Activated CD4-positive, alpha-beta T cell treated with anti-CD3 and anti-CD28 coated beads for 36 hours (primary cell): ENCODE measurements around the gene GSTM1. TPM values are rescaled to one million over a fixed set of nuclear protein-coding genes. Genes with fewer than 3 reads are reported as not detected.

Experiments
- ATAC-seq: fragments of 200-7000 bp; cut with Tn5 transposase; one replicate; pipeline ENCODE4 v1.10.0; 2021; ENCODE audit warnings: mild to moderate bottlenecking, moderate library complexity
- CTCF ChIA-PET: fragments of 350-600 bp; sonication (Branson Sonifier 250); formaldehyde crosslinking; loops from one replicate; lab custom pipeline; 2021; ENCODE audit warnings: antibody characterized with exemption; lab: Charles Lee
- POLR2A ChIA-PET: fragments of 350-600 bp; sonication (Branson Sonifier 250); formaldehyde crosslinking; loops from one replicate; lab custom pipeline; 2021; ENCODE audit warnings: antibody characterized with exemption, inconsistent platforms; lab: Charles Lee
- DNase-seq: peaks from one replicate; pipeline ENCODE4 v3.0.0-alpha.2; 2020
- H3K27ac Mint-ChIP-seq: one replicate; pipeline ENCODE4 v1.8.0; 2021; ENCODE audit warnings: mixed read lengths
- H3K27me3 Mint-ChIP-seq: one replicate; pipeline ENCODE4 v1.8.0; 2021; ENCODE audit warnings: mixed read lengths
- H3K36me3 Mint-ChIP-seq: one replicate; pipeline ENCODE4 v1.8.0; 2021; ENCODE audit warnings: low read depth, mixed read lengths
- H3K4me1 Mint-ChIP-seq: one replicate; pipeline ENCODE4 v1.8.0; 2021; ENCODE audit warnings: mixed read lengths
- H3K4me3 Mint-ChIP-seq: one replicate; pipeline ENCODE4 v1.8.0; 2021; ENCODE audit warnings: mild to moderate bottlenecking, moderate library complexity, mixed read lengths
- H3K9me3 Mint-ChIP-seq: one replicate; pipeline ENCODE4 v1.8.0; 2021; ENCODE audit warnings: low read depth, mixed read lengths
- intact Hi-C, 2 experiments: fragments of 100-400 bp; cut with DNase I in 1 of 2; cut with micrococcal nuclease in 1 of 2; formaldehyde crosslinking; loops; one replicate each; pipeline versions ENCODE4 v1.14.2 to v1.15.1; 2022 to 2024; cut with DNase I, micrococcal nuclease
- total RNA-seq, 2 experiments: library from RNA; stranded (reverse); gene quantifications; one replicate each; pipeline ENCODE4 v1.2.3, GENCODE V29; 2021

GSTM1 gene
- total RNA-seq, 2 experiments from 2014 or later = 94.0 to 116 TPM

GRCh38 chr1:109714661-109715372 is 27.2 kb downstream of the GSTM1 start:
- ChIA-PET CTCF (interaction anchor here (0.6 kb wide), 1 partner anchor 896 kb away, joined by 3 read pairs; no protein-coding TSS in a partner anchor), POLR2A (no interaction called here)
- Mint-ChIP-seq H3K9me3 (no peaks in the 10 kb centered on the region), H3K27ac (no peak overlapping the region), H3K4me3 (no peak overlapping the region), H3K36me3 (no peaks in the 10 kb centered on the region), H3K4me1 (peaks cover 4% of the 10 kb centered on the region), H3K27me3 (peaks cover 5% of the 10 kb centered on the region)
- ATAC-seq (no peak), DNase-seq (no peak)
- intact Hi-C loops = no loop called here

DNA sequence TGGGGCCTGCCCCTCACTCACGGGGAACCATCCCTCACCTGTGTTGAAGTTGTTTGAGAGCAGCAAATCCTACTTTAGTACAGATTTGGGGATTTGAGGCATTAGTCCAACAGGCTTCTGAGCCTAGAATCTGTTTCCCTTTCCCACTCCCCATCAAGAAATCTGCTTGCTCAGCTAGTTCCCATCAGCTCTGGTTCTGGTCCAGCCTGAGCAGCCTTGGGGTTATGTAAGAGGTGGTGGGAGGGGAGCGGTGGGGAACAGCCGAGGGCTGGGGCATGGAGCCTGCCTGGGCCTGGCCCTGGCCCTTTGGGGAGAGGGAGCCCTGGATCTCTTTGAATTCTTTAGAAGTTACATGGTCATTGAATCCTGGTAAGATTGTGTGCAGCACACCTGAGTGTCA is 28.5 kb downstream of the GSTM1 start:
- ATAC-seq = no peak
- intact Hi-C loops = no loop called here
- peaks cover 5% of the 10 kb centered on the region for H3K27me3 Mint-ChIP-seq
- H3K27ac Mint-ChIP-seq = no peak overlapping the region
- DNase-seq = no peak
- CTCF ChIA-PET = interaction anchor here (0.6 kb wide), 1 partner anchor 56 kb away, joined by 3 read pairs; no protein-coding TSS in a partner anchor
- POLR2A ChIA-PET = interaction anchor here (0.7 kb wide), 1 partner anchor 81 kb away, joined by 4 read pairs; no protein-coding TSS in a partner anchor
- peaks cover 4% of the 10 kb centered on the region for H3K4me1 Mint-ChIP-seq
- H3K4me3 Mint-ChIP-seq = no peak overlapping the region
- no peaks in the 10 kb centered on the region for H3K9me3 Mint-ChIP-seq
- H3K36me3 Mint-ChIP-seq = no peaks in the 10 kb centered on the region

- no peak for DNase-seq
- peaks cover 5% of the 10 kb centered on the region for H3K27me3 Mint-ChIP-seq
- no peak for ATAC-seq
- CTCF ChIA-PET = interaction anchor here (0.6 to 1.7 kb wide), 2 partner anchors 17 to 55 kb away, joined by 3 to 4 read pairs; no protein-coding TSS in a partner anchor
- intact Hi-C loops = no loop called here
- H3K9me3 Mint-ChIP-seq = no peaks in the 10 kb centered on the region
- H3K36me3 Mint-ChIP-seq = no peaks in the 10 kb centered on the region
- POLR2A ChIA-PET = interaction anchor here (0.7 kb wide), 1 partner anchor 80 kb away, joined by 4 read pairs; no protein-coding TSS in a partner anchor
- H3K27ac Mint-ChIP-seq = no peak overlapping the region
- peaks cover 4% of the 10 kb centered on the region for H3K4me1 Mint-ChIP-seq
- H3K4me3 Mint-ChIP-seq = no peak overlapping the region
Observed at GRCh38 chr1:109716570-109717090, 29.0 kb downstream of the GSTM1 start.

GRCh38 chr1:109717729-109718128 is 30.1 kb downstream of the GSTM1 start:
- intact Hi-C loops = no loop called here
- no peak for ATAC-seq
- H3K27ac Mint-ChIP-seq = no peak overlapping the region
- CTCF ChIA-PET = interaction anchor here (1.5 to 1.7 kb wide), 2 partner anchors 16 to 57 kb away, joined by 4 to 5 read pairs; no protein-coding TSS in a partner anchor
- POLR2A ChIA-PET = interaction anchor here (0.5 kb wide), 1 partner anchor 18 kb away, joined by 3 read pairs; no protein-coding TSS in a partner anchor
- no peaks in the 10 kb centered on the region for H3K36me3 Mint-ChIP-seq
- peaks cover 5% of the 10 kb centered on the region for H3K27me3 Mint-ChIP-seq
- peaks cover 4% of the 10 kb centered on the region for H3K4me1 Mint-ChIP-seq
- H3K9me3 Mint-ChIP-seq = no peaks in the 10 kb centered on the region
- no peak for DNase-seq
- no peak overlapping the region for H3K4me3 Mint-ChIP-seq

- ATAC-seq (no peak), DNase-seq (no peak)
- POLR2A ChIA-PET = no interaction called here
- intact Hi-C loops = no loop called here
- H3K9me3 Mint-ChIP-seq = no peaks in the 10 kb centered on the region
- H3K27ac Mint-ChIP-seq = no peak overlapping the region
- no peak overlapping the region for H3K4me3 Mint-ChIP-seq
- no peaks in the 10 kb centered on the region for H3K36me3 Mint-ChIP-seq
- peaks cover 3% of the 10 kb centered on the region for H3K27me3 Mint-ChIP-seq
- CTCF ChIA-PET = interaction anchor here (1.5 kb wide), 1 partner anchor 56 kb away, joined by 5 read pairs; no protein-coding TSS in a partner anchor
- peaks cover 4% of the 10 kb centered on the region for H3K4me1 Mint-ChIP-seq
Observed at GRCh38 chr1:109718495-109718894, 30.9 kb downstream of the GSTM1 start.

GRCh38 chr1:109719337-109719837 is 31.8 kb downstream of the GSTM1 start:
- intact Hi-C loops = no loop called here
- no peak overlapping the region for H3K4me3 Mint-ChIP-seq
- no peak overlapping the region for H3K27ac Mint-ChIP-seq
- H3K9me3 Mint-ChIP-seq = no peaks in the 10 kb centered on the region
- ChIA-PET CTCF (interaction anchor here (1.0 to 1.5 kb wide), 2 partner anchors 55 to 68 kb away, joined by 3 to 5 read pairs; no protein-coding TSS in a partner anchor), POLR2A (no interaction called here)
- H3K36me3 Mint-ChIP-seq = no peaks in the 10 kb centered on the region
- no peak for DNase-seq
- H3K4me1 Mint-ChIP-seq = peaks cover 4% of the 10 kb centered on the region
- peaks cover 2% of the 10 kb centered on the region for H3K27me3 Mint-ChIP-seq
- ATAC-seq = peak; percentile 58

GRCh38 chr1:109721042-109721441 is 33.4 kb downstream of the GSTM1 start:
- DNase-seq (no peak), ATAC-seq (no peak)
- Mint-ChIP-seq H3K9me3 (no peaks in the 10 kb centered on the region), H3K27me3 (no peaks in the 10 kb centered on the region), H3K36me3 (no peaks in the 10 kb centered on the region), H3K4me1 (peaks cover 4% of the 10 kb centered on the region), H3K27ac (no peak overlapping the region), H3K4me3 (no peak overlapping the region)
- intact Hi-C loops = no loop called here
- ChIA-PET POLR2A (no interaction called here), CTCF (interaction anchor here (1.4 kb wide), 1 partner anchor 81 kb away, joined by 3 read pairs; no protein-coding TSS in a partner anchor)

DNA sequence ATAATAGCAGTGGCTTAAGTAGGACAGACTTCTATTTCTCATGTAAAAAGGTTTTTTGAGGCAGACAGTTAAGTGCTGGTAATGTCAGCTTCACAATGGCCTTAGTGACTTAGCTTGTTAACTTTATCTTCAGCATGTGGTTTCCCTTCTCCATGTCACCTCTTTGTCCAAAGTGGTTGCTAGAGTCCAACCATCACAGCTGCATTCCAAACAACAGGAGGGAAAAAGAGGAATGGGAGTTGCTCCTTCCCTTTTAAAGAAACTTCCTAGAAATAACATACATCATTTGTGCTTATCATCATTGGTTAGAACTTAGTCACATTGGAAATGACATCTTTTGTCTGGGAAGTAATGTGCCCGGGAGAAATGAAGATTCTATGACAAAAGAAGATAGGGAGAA is 34.4 kb downstream of the GSTM1 start:
- POLR2A ChIA-PET = no interaction called here
- Mint-ChIP-seq H3K27ac (no peak overlapping the region), H3K36me3 (no peaks in the 10 kb centered on the region), H3K9me3 (no peaks in the 10 kb centered on the region), H3K27me3 (no peaks in the 10 kb centered on the region), H3K4me1 (peaks cover 4% of the 10 kb centered on the region), H3K4me3 (no peak overlapping the region)
- DNase-seq = no peak
- intact Hi-C loops = no loop called here
- CTCF ChIA-PET = no interaction called here
- ATAC-seq = no peak

DNA sequence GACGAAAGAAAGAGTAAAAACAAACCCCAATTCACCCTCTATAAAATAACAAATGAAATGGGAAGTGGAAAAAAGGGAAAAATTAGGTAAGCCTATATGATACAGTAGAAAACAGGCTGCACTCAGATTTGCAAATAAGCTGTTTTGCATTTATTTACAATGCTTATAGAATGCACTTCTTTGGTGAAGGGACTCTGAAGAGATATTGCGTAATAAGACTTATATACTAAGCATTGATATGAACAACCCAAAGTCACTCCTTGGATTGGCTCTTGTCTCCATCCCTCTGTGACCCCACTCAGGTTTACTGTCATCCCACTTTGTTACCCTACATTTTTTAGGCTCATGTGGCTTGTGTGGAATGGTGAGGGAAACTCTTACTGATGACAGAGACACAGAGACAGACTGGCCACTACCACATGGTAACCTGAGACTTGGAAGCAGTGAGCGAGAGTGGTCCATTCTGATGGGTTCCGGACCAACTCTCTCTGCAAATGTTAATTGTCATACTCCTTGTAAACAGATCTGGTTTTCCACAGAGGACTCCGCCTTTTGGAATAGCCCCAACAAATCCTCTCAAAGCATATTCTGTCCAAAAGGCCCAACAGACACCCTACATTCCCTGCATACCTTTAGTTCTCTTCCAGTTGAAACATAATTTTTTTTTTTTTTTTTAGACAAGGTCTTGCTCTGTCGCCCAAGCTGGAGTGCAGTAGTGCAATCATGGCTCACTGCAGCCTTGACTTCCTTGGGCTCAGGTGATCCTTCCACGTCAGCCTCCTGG is 35.5 kb downstream of the GSTM1 start:
- no peaks in the 10 kb centered on the region for H3K36me3 Mint-ChIP-seq
- no peaks in the 10 kb centered on the region for H3K27me3 Mint-ChIP-seq
- POLR2A ChIA-PET = no interaction called here
- peaks cover 4% of the 10 kb centered on the region for H3K4me1 Mint-ChIP-seq
- H3K4me3 Mint-ChIP-seq = no peak overlapping the region
- ATAC-seq (no peak), DNase-seq (no peak)
- intact Hi-C loops = no loop called here
- no peaks in the 10 kb centered on the region for H3K9me3 Mint-ChIP-seq
- CTCF ChIA-PET = interaction anchor here (0.7 kb wide), 1 partner anchor 220 kb away, joined by 4 read pairs; no protein-coding TSS in a partner anchor
- H3K27ac Mint-ChIP-seq = no peak overlapping the region

- CTCF ChIA-PET = no interaction called here
- POLR2A ChIA-PET = no interaction called here
- no peak for ATAC-seq
Observed at GRCh38 chr1:109724933-109725332, 37.3 kb downstream of the GSTM1 start.

DNA sequence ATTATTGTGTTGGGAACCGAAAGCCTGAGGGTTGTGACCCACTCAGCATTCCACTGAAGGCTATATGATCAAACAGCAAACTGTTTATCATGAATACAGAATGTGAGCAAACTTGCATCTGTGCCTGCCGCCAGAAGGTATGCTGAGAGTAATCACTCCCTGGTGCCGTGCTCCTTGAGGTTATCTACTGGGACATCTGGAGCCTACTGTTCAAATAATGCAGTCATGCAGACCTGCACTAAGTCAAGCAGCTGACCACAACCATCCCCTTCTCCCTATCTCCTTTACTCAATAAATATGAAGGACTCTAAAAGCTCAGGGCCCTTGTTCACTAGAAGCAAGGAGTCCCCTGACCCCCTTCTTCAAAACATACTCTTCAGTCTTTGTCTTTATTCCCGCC is 37.9 kb downstream of the GSTM1 start:
- Mint-ChIP-seq H3K4me3 (no peak overlapping the region), H3K27me3 (no peaks in the 10 kb centered on the region), H3K9me3 (no peaks in the 10 kb centered on the region), H3K27ac (no peak overlapping the region), H3K4me1 (no peaks in the 10 kb centered on the region), H3K36me3 (no peaks in the 10 kb centered on the region)
- DNase-seq = no peak
- ChIA-PET POLR2A (no interaction called here), CTCF (no interaction called here)
- intact Hi-C loops = no loop called here
- ATAC-seq = no peak

More at GRCh38 chr1:109724933-109725332, 37.3 kb downstream of the GSTM1 start:
- Mint-ChIP-seq H3K27ac (no peak overlapping the region), H3K27me3 (no peaks in the 10 kb centered on the region), H3K36me3 (no peaks in the 10 kb centered on the region), H3K9me3 (no peaks in the 10 kb centered on the region), H3K4me1 (no peaks in the 10 kb centered on the region), H3K4me3 (no peak overlapping the region)
- intact Hi-C loops = no loop called here
- DNase-seq = no peak
